ENCODE data around the gene PET100.
A peak's percentile ranks its signal among the peaks of the same experiment; 100 is the strongest.

Gene PET100, protein sequence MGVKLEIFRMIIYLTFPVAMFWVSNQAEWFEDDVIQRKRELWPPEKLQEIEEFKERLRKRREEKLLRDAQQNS

DNA sequence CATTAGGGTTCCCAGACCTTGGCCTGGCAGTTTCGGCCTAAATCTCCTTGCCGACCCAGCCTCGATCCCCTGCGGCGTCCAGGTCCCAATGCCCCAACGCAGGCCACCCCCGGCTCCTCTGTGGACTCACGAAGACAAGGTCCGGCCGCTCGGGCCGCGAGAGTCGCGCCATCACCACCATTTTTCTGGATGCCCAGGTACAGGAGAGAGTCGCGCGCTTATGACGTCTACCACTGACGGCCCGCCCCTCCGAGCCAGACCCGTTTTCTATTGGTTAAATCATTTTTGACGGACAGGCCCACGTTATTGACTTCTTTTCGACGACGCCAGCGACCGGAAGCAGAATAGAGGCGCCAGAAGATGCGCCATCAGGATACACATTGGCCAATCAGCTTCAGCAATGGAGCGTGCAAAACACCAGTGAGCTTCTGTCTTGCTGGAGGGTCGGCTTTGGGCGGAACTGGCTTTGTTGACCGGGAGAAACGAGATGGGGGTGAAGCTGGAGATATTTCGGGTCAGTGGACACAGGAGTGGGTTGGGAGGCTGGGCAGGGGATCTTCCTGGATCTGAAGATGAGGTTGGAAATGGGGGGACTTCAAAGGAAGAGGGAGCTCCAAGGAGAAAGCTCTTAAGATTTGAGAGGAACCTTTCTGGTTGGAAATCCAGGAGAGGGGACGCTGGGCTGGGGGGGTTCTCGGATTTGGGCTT lies at the start of gene PET100, which contains the start of gene XAB2:
Gene PET100, plus strand, starts transcription at position 447 of the 708 bp plus-strand sequence. Its CDS starts 41 bp downstream, at position 488.
Gene XAB2, minus strand, starts transcription at position 199 of the 708 bp plus-strand sequence. Its CDS starts 18 bp downstream, at position 181.
- peak; percentile 93 for DNase-seq (ENCODE audit: low read depth)

GRCh38 chr19:7582446-7582845 lies 47.1 kb upstream of the PET100 start:
- DNase-seq (ENCODE audit: low read depth), result no peak

- DNase-seq (ENCODE audit: low read depth), result no peak
These were observed 39.8 kb upstream of the PET100 start for GRCh38 chr19:7589822-7590221.

DNA sequence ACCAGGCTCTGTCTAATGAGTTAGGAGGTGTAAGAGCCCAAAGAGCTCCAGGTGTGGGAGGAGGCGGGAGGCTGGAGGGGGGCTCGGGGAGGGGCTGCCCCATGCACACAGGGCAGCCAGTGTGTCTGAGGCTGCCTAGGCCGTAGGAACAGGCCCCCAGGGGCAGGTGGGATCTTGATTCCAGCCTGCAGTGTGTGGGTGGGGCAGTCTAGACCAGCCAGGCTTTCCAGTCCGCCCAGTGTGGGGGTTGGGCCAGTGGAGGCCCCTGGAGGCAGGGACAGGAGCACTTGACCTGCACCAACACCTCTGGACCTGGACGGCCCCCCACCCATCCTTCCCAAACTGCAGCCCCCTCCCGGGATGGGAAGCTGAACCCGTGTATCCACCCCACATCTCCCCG lies 39.3 kb upstream of the PET100 start:
- DNase-seq (ENCODE audit: low read depth), result no peak

DNA sequence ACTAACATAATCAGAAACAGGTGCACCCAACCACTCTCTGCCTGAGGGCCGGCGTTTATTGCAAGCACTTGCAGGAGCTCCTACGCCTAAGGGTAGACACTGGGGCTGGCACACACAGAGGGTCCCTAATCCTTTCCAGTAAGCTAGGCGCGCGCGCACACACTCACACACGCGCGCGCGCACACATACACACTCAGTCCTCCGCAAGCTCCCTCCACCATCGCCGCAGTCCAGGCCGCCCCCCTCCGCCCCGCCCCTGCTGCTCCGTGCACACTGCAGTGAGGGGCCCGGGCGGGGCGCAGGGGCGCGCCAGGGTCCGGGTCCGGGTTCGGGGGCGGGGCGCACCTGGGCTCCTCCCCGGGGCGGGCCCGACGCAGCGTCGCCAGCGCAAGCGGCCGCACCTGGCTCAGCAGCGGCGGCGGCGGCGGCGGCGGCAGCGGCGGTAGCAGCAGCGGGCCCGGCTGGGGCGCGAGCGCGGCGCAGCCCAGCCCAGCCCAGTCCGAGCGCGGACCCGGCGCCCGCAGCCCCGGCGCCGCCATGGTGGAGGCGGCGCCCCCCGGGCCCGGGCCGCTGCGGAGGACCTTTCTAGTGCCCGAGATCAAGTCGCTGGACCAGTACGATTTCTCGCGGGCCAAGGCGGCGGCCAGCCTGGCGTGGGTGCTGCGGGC lies 34.0 kb upstream of the PET100 start, which contains the start of gene CAMSAP3:
Gene CAMSAP3, plus strand, starts transcription at position 398 of the 668 bp plus-strand sequence. Its CDS starts 140 bp downstream, at position 538.
- DNase-seq (ENCODE audit: low read depth), result no peak

GRCh38 chr19:7596211-7596937 lies 33.2 kb upstream of the PET100 start:
- DNase-seq (ENCODE audit: low read depth), result no peak

DNA sequence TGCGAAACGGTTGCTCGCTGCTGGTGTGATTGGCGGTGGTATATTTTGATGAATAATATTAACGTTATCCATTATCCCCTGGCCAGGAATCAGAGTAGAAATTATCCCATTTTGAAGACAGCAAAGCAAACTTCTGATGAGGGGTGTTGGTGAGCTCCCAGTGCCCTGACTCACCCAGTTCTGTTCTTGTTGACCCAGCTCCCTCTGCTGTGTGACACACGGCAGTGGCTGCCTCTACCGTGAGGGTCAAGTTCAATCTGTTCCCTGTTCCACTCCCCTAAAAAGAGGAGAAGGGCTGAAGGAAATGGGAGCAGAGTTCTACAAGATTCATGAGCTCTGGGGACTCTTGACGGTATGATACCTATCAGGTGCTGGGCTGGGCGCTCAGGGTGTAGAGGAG lies 31.9 kb upstream of the PET100 start:
- DNase-seq (ENCODE audit: low read depth), result no peak

DNA sequence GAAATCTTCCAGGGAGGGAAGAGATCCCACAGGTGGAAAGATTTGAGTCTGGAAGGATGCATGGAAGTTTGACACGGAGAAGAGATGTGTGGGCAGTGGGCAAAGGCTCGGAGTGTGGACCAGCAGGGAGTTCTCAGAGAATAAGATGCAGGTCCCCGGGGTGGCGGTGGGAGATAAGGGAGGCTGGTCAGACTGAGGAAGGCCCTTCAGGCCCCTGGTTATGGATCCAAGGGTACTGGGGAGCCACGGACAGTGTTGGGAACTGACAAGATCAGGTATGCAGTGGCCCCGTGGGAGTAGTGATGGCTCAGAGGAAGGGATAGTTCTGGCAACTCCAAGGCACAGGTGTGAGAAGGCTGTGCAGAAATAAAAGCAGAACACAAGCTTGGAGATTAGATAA lies 31.4 kb upstream of the PET100 start:
- no peak for DNase-seq (ENCODE audit: low read depth)

GRCh38 chr19:7600721-7601120 lies 28.9 kb upstream of the PET100 start:
- no peak for DNase-seq (ENCODE audit: low read depth)

GRCh38 chr19:7602240-7602934 lies 27.2 kb upstream of the PET100 start:
- DNase-seq (ENCODE audit: low read depth), result no peak

GRCh38 chr19:7602935-7603497 lies 26.6 kb upstream of the PET100 start:
- no peak for DNase-seq (ENCODE audit: low read depth)

GRCh38 chr19:7603919-7604318 lies 25.7 kb upstream of the PET100 start:
- no peak for DNase-seq (ENCODE audit: low read depth)

DNA sequence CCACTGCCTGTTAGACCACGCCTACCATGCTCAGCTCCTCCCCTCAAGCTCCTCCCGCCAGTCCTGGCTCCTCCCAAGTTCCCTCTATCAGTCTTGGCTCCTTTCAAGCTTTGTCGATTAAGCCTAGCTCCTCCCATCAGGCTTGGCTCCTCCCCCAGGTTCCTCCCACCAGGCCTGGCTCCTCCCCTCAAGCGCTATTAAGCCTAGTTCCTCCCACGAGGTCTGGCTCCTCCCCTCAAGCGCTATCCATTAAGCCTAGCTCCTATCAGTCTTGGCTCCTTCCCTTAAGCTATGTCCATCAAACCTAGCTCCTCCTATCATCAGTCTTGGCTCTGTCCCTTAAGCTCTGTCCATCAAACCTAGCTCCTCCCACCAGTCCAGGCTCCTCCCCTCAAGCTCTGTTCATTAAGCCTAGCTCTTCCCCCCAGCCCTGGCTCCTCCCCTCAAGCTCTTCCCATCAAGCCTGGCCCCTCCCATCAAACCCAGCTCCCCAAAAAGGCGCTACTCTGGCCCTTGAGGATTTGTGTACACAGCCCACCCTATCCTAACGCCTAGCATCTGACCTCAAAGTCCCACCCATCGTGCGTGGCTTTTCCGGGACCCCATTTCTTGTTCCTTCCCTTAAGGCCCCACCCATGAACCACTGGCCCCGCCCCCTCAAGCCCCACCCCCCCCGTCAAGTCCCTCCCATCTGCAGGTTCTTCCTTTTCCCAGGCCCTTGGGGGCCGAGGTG lies 23.9 kb upstream of the PET100 start:
- DNase-seq (ENCODE audit: low read depth), result no peak

DNA sequence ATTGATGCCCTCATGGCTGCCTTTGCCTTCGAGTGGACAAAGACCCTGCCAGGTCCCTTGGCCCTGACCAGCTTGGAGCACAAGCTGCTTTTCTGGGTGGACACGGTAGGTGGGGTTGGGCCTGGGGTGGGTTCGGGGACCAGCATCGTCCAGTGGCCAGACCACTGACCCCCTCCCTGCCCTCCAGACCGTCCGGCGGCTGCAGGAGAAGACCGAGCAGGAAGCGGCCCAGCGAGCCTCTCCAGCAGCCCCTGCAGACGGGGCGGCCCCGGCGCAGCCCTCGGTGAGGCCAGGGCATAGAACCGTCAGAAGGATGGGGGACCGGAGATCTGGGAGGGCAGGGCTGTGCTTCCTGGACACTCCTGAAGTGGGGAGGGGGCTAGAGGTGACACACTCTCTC lies 23.3 kb upstream of the PET100 start:
- DNase-seq (ENCODE audit: low read depth), result no peak

DNA sequence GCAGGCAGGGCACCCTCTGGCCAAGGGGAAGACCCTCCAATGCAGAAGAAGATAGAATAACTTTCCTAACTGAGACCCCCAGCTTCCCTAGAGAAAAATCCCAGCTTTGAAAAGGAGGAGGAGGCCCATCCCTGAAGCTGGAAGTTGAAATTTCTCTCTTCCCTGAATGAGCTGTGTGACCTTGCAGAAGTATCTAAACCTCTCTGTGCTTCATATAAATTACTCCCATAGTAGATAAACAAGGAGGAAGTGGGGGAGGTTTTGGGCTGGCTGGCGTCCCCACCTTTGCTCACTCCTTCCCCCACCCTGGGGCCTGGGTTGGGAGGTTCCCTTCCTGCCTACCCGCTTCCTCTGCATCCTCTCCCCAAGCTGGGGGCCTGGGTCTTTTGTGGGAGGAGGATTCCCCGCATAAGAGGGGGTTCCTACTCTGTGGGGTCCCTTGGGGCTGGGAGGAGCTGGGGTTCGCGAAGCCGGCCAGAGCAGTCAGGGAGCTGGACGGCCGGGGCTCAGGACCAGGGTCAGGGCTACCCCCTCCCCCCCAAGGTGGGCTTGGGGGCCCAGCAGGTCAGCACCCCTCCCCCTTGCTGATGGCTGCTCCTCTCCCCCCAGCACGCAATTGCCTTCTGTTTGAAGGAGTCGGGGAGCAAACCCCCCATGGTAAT lies 22.2 kb upstream of the PET100 start:
- DNase-seq (ENCODE audit: low read depth), result no peak

- DNase-seq (ENCODE audit: low read depth), result no peak
These were observed 21.6 kb upstream of the PET100 start for GRCh38 chr19:7607874-7608560.

DNA sequence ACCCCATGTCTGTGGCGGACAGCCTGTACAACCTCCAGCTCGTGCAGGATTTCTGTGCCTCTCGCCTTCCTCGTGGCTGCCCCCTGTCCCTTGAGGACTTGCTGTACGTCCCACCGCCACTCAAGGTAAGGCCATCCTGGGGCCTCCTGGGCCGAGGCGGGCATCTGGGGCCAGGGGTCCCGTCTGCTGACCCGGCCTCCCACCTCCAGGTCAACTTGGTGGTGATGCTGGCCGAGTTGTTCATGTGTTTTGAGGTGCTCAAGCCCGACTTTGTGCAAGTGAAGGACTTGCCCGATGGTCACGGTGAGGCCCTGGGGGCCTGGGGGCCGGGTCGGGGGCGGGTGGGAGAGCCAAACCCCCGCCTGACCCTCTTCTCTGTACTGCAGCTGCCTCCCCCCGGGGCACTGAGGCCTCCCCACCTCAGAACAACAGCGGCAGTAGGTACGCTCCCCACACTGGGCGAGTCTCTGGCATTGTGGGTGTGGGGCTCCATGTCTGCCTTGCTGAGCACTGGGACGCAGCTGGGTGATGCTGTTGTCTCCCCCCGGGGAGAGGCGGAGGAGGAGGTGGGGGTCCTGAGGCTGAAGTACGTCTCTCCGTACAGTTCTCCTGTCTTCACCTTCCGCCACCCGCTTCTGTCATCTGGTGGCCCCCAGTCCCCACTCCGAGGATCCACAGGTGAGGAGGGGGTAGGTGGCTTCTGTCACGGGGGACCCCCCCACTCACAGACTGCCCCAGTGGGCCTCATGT lies 18.9 kb upstream of the PET100 start:
- DNase-seq (ENCODE audit: low read depth), result no peak

DNA sequence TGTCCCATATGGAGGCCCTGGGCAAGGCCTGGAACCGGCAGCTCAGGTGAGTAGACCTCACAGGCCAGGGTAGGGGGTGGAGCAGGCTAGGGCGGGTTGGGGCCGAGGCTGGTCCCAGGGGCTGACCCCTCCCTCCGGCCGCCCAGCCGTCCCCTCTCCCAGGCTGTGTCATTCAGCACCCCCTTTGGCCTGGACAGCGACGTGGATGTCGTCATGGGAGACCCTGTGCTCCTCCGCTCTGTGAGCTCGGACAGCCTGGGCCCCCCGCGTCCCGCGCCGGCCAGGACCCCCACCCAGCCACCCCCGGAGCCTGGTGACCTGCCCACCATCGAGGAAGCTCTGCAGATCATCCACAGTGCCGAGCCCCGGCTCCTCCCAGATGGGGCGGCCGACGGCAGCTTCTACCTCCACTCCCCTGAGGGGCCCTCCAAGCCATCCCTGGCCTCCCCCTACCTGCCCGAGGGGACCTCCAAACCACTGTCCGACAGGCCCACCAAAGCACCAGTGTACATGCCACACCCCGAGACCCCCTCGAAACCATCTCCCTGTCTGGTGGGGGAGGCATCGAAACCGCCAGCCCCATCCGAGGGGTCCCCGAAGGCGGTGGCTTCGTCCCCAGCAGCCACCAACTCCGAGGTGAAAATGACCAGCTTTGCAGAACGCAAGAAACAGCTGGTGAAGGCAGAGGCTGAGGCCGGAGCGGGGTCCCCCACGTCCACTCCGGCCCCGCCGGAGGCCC lies 17.9 kb upstream of the PET100 start:
- no peak for DNase-seq (ENCODE audit: low read depth)
